A673 (cell line): ENCODE results near the gene LPP. TPM values are rescaled to one million over a fixed set of nuclear protein-coding genes. Genes with fewer than 3 reads are reported as not detected.
A peak's percentile ranks its signal among the peaks of the same experiment; 100 is the strongest.

Source experiments
- BruUV-seq: library from RNA; stranded (reverse); fragments of 400-500 nt; replicated peaks from 2 replicates; lab custom pipeline; 2021; lab: Mats Ljungman, UMichigan
- CTCF ChIA-PET: fragments of 300-600 bp; sonication (Branson Sonifier 250); formaldehyde crosslinking; loops from one replicate; lab custom pipeline; 2022; ENCODE audit warnings: antibody characterized with exemption; lab: Charles Lee
- POLR2A ChIA-PET: fragments of 300-600 bp; sonication (Branson Sonifier 250); formaldehyde crosslinking; loops from one replicate; lab custom pipeline; 2022; ENCODE audit warnings: antibody characterized with exemption; ENCODE audit not compliant: low non-redundant PET; lab: Charles Lee
- DNase-seq: peaks from one replicate; pipeline ENCODE4 v3.0.0-alpha.2; 2015; ENCODE audit warnings: low spot score
- H3K27ac ChIP-seq: fragments of 200-600 bp; sonication (generic); 2 replicates; pipeline ENCODE4 v1.5.1; 2016; ENCODE audit warnings: mixed run types, low read depth, mild to moderate bottlenecking, mixed read lengths, antibody characterized with exemption, low read length; ENCODE audit not compliant: poor library complexity, severe bottlenecking
- H3K27me3 ChIP-seq: fragments of 200-600 bp; sonication (generic); replicated peaks from 2 replicates; pipeline ENCODE4 v1.6.1; 2017; ENCODE audit warnings: mixed run types, low read depth, mild to moderate bottlenecking, mixed read lengths, antibody characterized with exemption, low read length; ENCODE audit not compliant: insufficient read depth, poor library complexity
- H3K36me3 ChIP-seq: fragments of 200-600 bp; sonication (generic); 2 replicates; pipeline ENCODE4 v1.6.1; 2016; ENCODE audit warnings: mixed run types, mild to moderate bottlenecking, mixed read lengths, antibody characterized with exemption, low read length; ENCODE audit not compliant: insufficient read depth, poor library complexity, severe bottlenecking
- H3K4me1 ChIP-seq: fragments of 200-600 bp; sonication (generic); 2 replicates; pipeline ENCODE4 v1.6.1; 2017; ENCODE audit warnings: mixed run types, mild to moderate bottlenecking, mixed read lengths, antibody characterized with exemption, low read length; ENCODE audit not compliant: insufficient read depth, poor library complexity, severe bottlenecking
- H3K4me3 ChIP-seq: fragments of 200-600 bp; sonication (generic); 2 replicates; pipeline ENCODE4 v1.5.1; 2016; ENCODE audit warnings: low read depth, mixed run types, mild to moderate bottlenecking, mixed read lengths, low read length; ENCODE audit not compliant: poor library complexity, severe bottlenecking
- H3K9me3 ChIP-seq: fragments of 200-600 bp; sonication (generic); 2 replicates; pipeline ENCODE4 v1.6.1; 2016; ENCODE audit warnings: mixed run types, low read depth, mild to moderate bottlenecking, mixed read lengths, antibody characterized with exemption, low read length; ENCODE audit not compliant: poor library complexity, severe bottlenecking
- CTCF ChIP-seq: fragments of 300-800, 200-600 bp; sonication (generic); conservative IDR thresholded peaks from 2 replicates; pipeline ENCODE4 v1.5.1; 2017; ENCODE audit warnings: low read depth, mild to moderate bottlenecking, antibody characterized with exemption, low read length, moderate library complexity, mixed read lengths
- EZH2 ChIP-seq: fragments of 200-600 bp; sonication (generic); IDR thresholded peaks from 2 replicates; pipeline ENCODE4 v1.6.1; 2017; ENCODE audit warnings: borderline replicate concordance, low read depth, mild to moderate bottlenecking, mixed read lengths, antibody characterized with exemption, low read length; ENCODE audit not compliant: poor library complexity, severe bottlenecking
- intact Hi-C: fragments of 100-400 bp; cut with micrococcal nuclease; formaldehyde crosslinking; loops from one replicate; pipeline ENCODE4 v1.10.0; 2022; ENCODE audit not compliant: unreplicated experiment
- total RNA-seq: library from RNA; stranded (reverse); gene quantifications from 2 replicates; pipeline ENCODE4 v1.2.3, GENCODE V29; 2021

LPP gene
- total RNA-seq, 1 experiment from 2014 or later, result 39.7 TPM

- no peaks in the 10 kb centered on the region for H3K9me3 ChIP-seq
- POLR2A ChIA-PET, result no interaction called here
- TF ChIP-seq CTCF (no peak), EZH2 (no peak)
Observed at GRCh38 chr3:188729422-188729821, 575.5 kb downstream of the LPP start.

GRCh38 chr3:188734395-188734794 is 580.4 kb downstream of the LPP start:
- no peak overlapping the region for H3K4me3 ChIP-seq
- no peaks in the 10 kb centered on the region for H3K27me3 ChIP-seq
- BruUV-seq, result no TSS peak
- H3K27ac ChIP-seq, result no peak overlapping the region
- peaks cover 6% of the 10 kb centered on the region for H3K4me1 ChIP-seq
- ChIA-PET POLR2A (no interaction called here), CTCF (no interaction called here)
- no peaks in the 10 kb centered on the region for H3K36me3 ChIP-seq
- H3K9me3 ChIP-seq, result no peaks in the 10 kb centered on the region
- intact Hi-C loops, result no loop called here
- no peak for TF ChIP-seq EZH2
- TF ChIP-seq CTCF, result no peak
- DNase-seq, result peak; percentile 46

More at GRCh38 chr3:188729422-188729821, 575.5 kb downstream of the LPP start:
- CTCF ChIA-PET, result no interaction called here
- no peaks in the 10 kb centered on the region for H3K36me3 ChIP-seq
- H3K27ac ChIP-seq, result no peak overlapping the region
- no TSS peak for BruUV-seq
- H3K4me3 ChIP-seq, result no peak overlapping the region
- no peak for DNase-seq
- intact Hi-C loops, result no loop called here
- H3K27me3 ChIP-seq, result no peaks in the 10 kb centered on the region
- H3K4me1 ChIP-seq, result peaks cover 3% of the 10 kb centered on the region

DNA sequence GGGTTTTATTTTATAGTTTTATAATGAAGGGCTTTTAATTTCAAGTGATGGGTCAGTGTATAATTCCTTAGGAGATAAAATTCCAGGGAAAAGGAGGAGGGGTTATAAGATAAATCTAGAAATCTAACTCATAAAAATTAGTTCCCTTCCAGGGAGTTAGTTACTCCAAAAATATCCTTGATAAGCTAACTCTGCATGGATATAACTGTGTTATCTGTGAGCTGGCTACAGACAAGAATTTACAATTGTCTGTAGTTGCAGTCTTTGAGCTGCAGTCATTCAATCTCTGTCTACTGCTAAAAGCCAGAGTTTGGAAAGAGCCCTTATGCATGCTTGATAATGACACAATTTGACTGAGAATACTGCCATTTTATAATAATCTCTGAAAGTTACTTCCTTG is 585.6 kb downstream of the LPP start:
- CTCF ChIA-PET, result interaction anchor here (0.7 kb wide), 1 partner anchor 913 kb away, joined by 4 read pairs; no protein-coding TSS in a partner anchor
- Histone ChIP-seq H3K27ac (no peak overlapping the region), H3K4me3 (no peak overlapping the region), H3K27me3 (no peaks in the 10 kb centered on the region), H3K36me3 (no peaks in the 10 kb centered on the region), H3K4me1 (peaks cover 3% of the 10 kb centered on the region), H3K9me3 (no peaks in the 10 kb centered on the region)
- BruUV-seq, result no TSS peak
- DNase-seq, result no peak
- POLR2A ChIA-PET, result no interaction called here
- intact Hi-C loops, result no loop called here
- TF ChIP-seq CTCF (no peak), EZH2 (no peak)
